EL (cell line): ENCODE results near the gene LHX4.

ENCODE experiments used
- DNase-seq: peaks from one replicate; pipeline ENCODE4 v3.0.0-alpha.2; 2016

LHX4 gene

DNA sequence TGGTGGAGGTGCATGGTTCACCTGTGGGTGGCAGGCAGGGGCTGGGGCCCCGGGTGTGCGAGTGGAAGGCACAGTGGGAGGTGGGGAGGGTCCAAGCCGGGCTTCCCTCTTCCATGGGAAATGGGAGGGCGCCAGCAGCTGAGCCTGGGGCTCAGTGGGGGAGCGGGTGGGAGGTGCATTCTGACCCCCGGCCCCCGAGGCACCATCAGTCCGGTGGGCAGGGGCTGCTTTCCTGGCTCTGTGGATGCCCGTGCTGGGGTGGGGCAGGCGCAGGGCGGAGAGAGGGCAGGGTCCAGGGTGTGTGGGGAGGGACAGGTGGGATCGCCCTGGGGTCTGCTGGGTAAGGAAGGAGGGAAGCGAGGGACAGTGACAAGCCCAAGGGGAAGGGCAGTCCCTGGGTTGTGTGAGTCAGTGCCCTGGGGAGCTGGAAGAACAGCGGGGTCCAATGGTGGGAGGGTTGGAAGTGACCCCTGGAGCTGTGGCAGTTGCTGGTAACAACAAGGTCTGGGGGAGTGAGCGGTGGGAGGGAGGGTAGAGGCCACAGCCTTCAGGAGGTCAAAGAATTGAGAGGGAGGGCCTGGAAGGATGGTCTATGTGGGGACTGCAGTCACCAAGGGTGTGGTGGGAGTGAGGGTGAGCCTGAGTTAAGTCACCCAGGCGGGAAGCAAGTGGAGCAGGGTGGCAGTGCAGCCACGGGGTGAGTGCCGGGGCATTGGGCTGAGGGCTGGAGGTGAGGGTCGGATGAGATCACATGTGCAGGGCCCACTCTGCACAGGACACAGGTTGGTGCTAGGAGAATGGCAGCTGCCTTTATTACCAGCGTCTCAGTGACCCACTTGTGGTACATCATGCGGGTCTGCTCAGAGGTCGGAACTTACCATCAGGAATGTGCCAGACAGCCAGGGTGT lies 29.6 kb downstream of the LHX4 start:
- DNase-seq: no peak

DNA sequence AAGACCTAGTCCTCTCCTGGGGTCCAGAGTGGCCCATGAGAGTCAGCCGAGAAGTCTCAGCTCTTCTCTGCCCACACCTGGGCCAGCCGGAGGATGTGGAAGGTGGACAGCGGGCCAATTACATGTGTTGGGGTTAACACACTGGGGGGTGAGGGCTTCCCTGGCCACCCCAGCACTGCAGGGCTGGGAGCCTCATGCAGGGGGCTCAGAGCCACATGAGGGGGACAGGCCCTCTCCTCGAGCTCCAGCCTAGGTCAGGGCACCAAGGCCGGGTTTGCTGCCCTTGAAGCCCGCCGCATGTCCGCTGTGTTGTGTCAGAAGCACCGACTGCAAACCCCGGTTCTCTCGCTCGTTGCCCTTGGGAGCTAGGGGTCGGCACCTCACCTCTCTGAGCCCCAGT lies 30.5 kb downstream of the LHX4 start:
- no peak for DNase-seq

DNA sequence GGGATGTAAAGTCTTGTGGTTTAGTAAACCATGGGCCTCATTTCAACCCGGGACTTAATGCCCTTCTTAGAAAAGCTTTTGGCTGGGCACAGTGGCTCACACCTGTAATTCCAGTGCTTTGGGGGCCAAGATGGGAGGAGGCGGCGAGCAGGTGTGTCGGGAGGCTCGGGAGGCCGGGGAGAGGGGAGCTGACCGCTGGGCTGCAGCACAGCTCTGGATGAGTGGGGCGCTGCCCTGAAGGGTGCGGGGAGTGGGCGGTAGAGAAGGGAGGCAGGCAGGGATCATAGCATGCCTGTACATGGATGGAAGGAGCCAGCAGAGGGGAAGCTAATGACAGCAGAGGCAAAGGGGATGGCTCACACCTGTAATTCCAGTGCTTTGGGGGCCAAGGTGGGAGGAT lies 31.0 kb downstream of the LHX4 start:
- DNase-seq: no peak

DNA sequence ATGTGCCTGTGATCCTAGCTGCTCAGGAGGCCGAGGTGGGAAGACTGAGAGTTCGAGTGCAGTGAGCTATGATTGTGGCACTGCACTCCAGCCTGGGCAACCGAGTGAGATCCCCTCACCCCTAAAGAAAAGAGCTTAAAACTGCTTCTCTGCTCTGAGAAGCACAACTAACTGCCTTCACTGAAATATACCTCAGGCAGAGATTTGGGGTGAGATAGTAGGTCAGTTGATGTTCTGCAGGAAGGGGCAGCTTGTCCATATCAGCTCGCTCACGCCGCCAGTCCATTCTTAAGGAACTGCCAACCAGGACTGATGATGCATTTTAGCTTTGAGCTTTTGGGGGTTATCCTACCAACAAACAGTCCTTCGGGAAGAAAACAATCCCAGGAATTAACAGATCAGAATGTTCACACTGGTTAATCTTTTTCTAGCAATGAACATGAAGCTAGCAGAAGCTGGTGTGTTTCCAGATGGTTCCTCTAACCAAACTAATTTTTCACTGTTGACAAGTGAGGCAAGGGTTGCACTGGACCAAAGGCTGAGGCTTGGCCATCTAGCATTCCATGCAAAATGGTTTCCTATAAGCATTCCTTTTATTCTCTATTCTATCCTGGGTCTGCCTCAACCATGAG lies 31.6 kb downstream of the LHX4 start:
- no peak for DNase-seq

DNA sequence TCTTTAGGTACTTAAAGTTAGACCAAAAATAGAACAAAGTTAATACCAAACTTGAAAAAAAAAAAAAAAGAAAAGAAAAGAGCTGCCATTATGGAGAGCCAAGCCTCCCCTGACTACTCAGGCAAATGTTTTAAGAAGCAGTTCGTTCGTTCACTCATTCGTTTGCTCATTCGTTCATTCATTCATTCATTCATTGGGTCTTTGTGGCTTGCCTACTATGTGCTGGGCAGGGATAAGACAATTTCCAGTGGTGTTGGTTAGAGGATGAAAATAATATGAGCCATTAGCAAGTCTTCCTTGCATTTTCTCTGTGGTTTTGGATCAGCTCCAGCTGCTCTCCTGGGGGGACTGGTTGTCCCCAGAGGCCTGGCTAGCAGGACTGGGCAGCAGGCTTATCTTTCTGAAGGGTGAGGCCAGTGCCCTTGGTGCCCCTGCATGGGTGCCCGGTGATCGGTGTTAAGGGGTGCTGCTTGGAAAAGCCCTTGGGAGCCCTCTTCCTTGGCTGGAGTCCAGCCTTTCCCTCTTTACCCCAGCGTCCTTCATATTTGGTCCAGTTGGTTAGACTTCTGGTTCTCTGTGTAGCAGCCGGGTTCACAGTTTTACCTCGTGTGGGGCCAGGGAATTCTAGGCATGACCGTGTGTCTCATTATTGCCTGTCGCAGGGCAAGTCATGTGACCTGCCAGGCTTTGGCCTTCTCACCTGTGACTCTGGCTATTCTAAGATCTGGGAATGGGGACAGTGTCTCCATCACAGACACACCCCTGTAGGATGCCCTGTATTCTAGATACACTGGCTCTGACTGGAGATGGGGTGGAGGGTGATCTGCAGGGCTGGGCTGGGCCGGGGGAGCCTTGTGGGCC lies 32.8 kb downstream of the LHX4 start:
- peak; percentile 39 for DNase-seq

DNA sequence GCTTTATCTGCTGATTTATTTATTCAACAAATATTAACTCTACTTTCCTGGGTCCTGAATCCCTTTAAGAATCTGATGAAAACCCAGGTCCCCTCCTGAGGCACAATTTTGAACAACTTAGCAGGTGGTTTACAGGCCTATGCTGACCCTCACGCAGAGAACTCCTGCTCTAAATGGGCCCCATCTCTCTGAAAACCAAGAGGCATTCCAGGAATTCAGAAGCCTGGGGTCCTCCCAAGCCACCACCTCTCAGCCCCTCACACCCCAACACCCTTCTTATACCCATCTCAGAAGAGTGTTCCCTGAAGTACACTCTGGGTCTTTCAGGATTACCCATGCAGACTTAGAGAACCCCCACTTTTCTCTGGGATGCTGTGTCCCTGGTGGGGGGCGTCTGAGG lies 34.5 kb downstream of the LHX4 start:
- no peak for DNase-seq

DNA sequence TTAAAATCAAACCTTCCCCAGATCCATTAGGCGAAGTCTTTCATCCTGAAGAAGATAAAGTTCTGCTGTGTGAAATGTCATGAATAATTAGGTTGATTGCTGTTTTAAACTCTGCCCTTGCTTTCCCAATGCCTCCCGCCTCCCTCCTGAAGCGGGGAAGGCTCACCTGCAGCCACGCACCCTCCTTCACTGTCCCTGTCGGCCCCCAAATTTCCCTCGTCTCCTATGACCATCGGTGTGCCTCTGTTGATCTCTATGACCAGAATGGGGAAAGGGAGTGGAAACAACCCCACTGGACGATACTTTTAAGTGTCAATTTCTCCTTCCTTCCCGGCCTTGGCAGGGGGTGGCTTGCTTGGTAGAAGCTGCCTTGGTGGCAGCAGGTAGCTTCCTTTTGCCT lies 35.1 kb downstream of the LHX4 start:
- no peak for DNase-seq

DNA sequence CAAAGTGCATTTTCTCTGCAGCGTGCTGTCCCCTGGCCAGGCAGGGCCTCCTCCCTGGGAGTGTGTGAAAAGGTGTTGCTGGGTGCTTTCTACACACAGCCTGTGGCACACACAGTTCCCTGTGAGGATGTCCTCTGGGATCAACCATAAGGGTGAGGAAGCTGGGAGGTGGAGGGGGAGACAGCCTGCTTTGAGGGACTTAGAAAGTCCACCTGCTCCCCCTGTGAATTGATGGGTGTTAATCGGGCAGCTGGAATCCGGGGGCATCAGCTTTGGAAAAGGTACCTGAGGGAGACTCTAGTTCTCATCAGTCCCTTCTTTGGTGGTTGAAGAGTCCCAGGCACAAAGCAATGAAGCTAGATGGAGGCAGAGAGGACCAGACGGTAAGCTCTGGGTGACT lies 35.8 kb downstream of the LHX4 start:
- no peak for DNase-seq

DNA sequence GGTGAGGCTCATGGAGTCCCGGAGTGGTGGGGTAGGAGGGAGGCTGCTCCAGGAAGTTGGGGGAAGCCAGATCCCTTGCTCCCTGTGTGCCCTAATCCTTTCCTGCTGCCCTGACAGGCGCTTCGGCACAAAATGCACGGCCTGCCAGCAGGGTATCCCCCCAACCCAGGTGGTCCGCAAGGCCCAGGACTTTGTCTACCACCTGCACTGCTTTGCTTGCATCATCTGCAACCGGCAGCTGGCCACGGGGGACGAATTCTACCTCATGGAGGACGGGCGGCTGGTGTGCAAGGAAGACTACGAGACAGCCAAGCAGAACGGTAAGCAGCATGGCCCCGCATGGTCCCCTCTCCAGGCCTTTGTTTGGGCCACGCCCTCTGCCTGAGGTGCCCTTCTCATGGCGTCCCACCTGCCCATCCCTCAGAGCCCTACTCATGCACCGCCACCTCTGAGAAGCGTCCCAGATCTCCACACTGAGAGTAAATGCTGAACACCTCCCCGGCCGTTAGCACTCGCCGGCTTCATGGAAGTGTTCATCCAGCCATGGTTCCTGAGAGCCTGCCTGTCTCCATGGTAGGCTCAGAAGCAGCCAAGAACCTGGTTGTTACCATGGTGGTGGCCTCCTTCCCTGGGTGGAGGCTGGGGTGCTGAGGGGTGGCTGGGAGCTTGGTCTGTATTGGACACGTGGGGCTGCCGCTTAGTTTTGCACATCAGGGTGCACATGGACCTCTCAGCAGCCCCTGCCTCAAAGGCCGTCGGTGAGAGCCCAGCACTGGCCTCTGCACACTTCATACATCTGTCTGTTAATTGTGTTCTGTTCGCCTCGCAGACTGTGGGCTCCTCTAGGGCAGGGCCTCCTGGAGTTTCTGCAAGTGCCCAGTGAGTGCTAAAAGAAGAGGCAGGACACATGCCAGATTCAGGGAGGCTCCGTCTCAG lies 36.5 kb downstream of the LHX4 start:
- no peak for DNase-seq

DNA sequence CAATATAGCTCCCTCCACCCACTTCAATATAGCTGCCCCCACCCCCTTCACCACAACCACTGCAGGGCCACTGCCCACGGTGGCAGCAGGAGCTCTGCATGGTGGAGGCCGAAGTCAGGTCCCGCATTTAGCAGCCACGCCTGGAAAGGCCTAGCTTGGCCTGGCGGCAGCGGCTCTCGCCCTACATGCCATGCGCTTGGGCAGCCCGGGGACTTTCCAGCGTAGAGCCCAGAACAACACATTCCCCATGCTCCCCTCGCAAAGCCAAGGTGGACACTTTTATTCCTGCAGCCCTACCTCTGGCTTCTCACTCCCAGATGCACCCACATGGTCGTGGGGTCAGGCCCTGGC lies 37.1 kb downstream of the LHX4 start:
- no peak for DNase-seq

DNA sequence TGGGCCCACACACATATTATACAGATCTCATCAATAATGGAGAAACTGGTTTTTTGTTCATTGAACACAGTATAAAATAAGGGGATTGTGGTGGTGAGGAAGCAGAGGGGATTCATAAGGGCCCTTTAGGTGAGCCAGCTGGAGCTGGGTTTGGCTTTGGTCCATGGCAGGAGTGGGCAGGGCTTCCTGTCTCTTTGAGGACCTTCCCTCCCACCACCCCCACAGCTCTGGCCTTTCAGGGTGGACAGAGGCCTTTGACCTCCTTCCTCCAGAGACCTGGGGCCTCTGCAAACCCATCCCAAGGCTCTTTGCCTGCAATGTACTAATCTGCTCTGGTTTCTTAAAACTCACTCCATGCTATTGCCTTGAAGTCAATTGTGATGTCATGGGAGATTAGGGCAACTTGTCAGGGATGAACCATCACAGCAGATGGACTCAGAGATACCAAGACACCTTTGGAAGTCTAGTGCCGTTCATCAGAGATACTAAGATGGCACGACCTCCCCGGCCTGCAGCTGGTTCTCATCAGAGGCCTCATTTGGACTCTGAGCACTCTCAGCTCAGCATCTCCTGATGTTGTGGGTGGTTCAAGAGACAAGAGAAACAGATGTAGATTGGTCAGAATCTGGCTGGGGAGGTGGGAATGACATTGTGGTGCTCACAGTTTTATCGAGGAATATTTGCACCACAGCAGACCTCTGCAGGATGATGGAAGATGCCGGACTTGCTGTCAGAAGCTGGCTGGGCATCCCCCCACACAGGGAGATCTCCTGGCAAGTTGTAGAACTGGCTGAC lies 37.9 kb downstream of the LHX4 start:
- DNase-seq: no peak

DNA sequence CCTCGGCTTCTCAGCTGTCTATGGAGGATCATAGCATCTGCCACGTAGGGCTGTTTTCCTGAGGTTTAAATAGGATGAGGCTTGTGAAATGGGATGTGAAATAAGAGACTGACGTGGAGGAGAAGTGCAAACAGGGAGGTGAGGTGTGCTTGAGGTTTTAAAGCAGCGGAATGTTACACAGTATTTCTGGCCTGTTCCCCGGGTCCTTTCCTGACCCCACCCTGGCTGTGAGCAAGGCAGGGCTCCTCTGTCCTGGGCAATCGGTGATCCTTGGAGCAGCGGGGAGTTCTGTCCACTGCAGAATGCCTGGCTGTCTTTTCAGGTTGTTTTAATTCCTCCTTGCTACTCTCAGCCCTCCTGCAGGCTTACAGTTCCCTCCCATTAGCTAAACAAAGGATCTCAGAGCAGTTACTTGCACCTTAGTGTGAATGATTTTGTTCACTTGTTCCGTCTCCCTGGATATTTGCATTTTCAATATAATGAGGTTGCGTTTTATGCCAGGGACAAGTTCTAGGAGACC lies 38.6 kb downstream of the LHX4 start:
- no peak for DNase-seq

DNA sequence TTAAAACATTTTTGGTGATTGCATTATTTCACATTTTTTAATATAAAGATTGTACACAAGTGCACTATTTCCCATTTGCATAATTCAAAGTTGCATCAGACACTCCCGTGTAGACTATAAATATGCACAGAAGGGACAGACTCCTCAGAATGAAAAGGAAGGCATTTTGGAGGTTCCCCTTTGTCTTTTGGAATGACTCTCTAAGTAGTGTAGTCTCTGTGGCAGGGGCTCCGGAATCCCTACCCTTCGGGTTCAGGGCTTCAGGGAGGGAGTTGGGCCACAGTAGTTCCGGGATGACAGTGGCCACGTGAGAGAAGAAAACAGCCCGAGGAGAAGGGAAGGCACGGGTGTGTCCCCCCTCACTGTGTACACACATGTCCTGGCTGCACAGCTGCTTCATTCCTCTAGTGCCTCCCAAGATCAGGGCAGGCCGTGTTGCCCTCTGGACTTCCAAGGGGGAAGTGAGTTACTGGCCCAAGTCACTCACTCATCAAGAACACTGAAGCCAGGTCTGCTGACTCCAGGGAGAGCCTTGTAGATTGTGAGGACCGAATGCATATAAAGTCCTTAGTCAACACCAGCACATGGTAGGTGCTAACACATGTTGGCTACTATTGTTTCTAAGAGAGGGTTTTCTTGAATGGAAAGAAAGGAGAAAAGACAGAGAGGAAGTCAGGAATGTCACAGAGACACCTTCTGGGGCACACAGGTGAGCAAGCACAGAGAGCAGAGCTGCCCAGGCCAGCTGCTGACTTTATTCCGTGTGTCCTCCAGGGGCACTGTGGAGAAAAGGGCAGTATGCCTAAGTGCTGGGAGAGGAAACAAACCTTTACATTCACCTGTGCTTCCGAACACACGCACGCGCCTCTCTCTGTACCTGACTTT lies 39.8 kb downstream of the LHX4 start:
- DNase-seq: no peak

DNA sequence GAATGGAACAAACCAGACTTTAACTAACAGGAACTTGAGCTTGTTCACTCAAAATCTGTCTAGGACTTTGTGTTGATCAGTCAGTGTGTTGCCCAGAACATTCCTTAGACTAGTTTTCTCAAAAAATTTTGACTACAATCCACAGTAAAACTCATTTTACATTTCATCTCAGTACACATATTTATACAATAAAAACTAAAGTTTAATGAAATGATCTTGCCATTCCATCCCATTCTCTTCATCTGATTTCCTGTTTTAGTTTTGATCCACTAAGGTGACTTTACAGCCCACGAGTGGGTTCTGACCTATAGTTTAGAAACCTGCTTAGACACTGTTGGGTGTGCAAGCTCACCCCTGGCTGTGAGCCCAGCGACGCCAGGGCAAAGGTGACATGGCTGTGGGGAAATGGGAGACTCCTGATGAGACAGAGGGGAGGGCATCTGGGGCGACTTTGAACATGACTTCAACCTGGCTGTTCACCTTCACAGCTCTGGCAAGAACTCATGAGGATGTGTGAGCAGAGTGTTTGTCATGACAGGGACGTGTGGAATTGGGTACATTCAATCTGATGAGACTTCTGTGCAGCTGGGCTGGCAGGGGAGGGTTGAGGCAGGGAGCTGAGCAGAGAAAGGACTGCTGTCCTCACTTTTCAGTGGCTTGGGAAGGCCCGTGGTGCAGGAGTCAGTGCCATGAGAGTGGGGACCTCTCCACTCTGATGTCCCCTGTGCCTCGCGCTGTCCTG lies 40.6 kb downstream of the LHX4 start:
- no peak for DNase-seq

DNA sequence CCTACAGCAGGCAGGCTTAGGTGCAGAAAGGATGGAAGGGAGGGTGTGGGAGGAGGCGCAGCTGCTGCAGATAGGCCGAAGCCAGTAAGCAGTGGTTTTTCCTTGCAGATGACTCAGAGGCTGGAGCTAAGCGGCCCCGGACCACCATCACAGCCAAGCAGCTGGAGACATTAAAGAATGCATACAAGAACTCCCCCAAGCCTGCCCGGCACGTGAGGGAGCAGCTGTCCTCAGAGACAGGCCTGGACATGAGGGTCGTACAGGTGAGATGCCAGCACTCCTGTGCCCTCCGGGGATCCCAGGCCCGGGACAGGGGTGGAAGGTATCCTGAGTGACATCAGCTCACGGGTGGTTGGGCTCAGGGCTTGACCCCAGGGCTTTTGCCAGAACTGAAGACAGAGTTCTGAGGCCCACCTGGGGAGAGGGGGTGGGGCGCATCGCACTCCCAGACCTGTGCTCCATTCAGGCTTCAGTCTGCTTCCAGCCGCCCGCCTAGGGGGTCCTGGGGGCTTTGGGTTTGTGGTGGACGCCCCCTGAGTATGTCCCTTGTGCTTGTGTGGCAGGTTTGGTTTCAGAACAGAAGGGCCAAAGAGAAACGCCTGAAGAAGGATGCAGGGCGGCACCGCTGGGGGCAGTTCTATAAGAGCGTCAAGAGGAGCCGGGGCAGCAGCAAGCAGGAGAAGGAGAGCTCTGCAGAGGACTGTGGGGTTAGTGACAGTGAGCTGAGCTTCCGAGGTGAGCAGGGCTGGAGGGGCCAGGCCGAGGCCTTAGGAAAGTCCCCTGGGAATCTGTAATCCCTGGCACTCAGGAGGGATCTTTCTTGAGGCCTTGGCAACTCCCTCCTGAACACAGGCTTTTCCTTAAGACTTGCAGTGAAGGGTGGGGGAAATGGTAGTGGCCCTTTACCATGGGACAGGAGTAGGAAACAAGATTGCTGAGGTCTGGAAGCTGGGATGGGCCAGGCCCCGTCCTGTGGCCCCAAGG lies 41.5 kb downstream of the LHX4 start:
- DNase-seq: peak; percentile 42

DNA sequence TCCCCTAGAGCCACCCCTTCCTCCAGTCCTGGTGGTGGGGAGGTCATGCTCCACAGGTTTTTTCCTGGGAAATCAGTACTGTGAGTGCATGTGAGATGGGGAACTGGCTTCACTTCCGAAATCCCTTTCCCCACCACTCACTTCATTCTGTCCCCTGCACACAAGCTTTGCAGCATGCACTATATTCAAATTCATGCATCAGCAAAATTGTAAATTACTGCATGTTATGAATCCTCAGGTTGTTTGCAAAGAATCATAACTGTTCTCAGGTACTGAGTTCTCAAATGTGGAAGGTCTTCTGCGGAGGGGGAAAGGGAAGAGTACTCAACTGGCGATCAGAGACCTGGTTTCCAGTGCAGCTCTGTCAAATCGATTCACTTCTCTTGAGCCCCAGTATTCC lies 42.3 kb downstream of the LHX4 start:
- no peak for DNase-seq

DNA sequence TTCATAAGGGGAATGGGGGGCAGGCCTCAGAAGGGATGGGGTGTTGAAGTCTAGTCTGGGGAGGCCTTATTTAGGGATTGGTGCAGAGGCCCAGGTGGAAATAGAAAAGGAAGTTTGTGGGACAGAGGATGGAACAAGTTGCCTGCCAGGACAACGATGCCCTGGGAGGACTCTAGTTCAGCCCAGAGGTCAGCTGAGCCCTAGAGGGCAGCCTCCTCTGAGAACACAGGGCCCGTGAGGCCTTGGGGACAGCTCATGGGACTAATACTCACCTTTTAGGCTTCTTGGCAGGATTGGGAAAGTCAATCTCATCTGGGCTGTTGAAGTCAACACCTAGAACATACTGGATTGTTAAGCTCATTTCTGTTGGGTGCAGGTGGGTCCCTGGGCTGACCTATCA lies 43.0 kb downstream of the LHX4 start:
- no peak for DNase-seq

DNA sequence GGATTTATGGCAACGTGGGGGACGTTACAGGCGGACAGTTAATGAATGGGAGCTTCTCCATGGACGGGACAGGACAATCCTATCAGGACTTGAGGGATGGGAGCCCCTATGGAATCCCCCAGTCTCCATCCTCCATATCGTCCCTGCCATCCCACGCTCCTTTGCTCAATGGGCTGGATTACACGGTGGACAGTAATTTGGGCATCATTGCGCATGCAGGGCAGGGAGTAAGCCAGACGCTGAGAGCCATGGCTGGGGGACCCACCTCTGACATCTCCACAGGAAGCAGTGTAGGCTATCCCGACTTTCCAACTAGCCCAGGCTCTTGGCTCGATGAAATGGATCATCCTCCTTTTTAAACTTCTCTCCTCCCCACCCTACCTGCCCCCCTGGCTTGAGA lies 44.2 kb downstream of the LHX4 start:
- no peak for DNase-seq
